GM21529 (cell line): Measurements from ENCODE around the gene C19orf85.
"Not testable (repeated sequence)": the region's sequence is repeated elsewhere in the genome, so short reads cannot be mapped to it uniquely, and the experiment has no call there.

Source experiments
- ATAC-seq: cut with Tn5 transposase; IDR thresholded peaks from one replicate; pipeline ENCODE4 v1.9.1; 2021; ENCODE audit not compliant: unreplicated experiment

Gene C19orf85

GRCh38 chr19:55459950-55460657 lies 4.4 kb downstream of the C19orf85 start:
- no peak for ATAC-seq

GRCh38 chr19:55459551-55459949 lies 5.0 kb downstream of the C19orf85 start:
- ATAC-seq: no peak

DNA sequence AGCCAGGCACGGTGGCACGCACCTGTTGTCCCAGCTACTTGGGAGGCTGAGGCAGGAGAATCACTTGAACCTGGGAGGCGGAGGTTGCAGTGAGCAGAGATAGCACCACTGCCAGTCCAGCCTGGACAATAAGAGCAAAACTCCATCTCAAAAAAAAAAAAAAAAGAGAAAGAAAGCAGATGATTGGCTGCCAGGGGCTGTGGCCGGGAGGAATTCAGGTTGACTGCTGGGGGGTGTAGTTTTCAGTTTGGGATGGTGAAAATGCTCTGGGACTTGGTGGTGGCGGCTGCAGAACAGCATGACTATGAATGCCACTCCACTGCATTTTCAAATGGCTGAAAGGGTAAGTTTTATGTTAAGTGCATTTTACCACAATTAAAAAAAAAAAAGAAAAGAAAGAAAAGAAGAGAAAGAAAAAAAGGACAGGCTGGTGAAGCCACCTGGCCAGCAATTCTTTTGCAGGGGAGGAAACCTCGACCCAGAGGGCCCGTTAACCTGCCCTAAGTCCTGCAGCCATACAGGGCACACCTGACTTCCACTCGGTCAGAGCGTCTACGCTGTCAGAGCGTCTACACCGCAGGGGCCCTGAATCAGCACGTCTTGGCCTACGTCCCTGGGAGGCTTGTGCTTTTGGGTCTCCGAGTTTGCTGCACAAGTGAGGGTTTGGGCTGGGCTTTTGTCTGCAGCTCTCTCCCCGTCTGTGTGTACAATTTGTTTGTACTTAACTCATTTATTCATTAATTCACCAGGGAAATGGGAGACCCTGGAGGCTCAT lies 6.7 kb downstream of the C19orf85 start:
- ATAC-seq: no peak

GRCh38 chr19:55456347-55456746 lies 8.2 kb downstream of the C19orf85 start:
- no peak for ATAC-seq

GRCh38 chr19:55455576-55456235 lies 8.8 kb downstream of the C19orf85 start:
- no peak for ATAC-seq

GRCh38 chr19:55454787-55455243 lies 9.7 kb downstream of the C19orf85 start:
- no peak for ATAC-seq

DNA sequence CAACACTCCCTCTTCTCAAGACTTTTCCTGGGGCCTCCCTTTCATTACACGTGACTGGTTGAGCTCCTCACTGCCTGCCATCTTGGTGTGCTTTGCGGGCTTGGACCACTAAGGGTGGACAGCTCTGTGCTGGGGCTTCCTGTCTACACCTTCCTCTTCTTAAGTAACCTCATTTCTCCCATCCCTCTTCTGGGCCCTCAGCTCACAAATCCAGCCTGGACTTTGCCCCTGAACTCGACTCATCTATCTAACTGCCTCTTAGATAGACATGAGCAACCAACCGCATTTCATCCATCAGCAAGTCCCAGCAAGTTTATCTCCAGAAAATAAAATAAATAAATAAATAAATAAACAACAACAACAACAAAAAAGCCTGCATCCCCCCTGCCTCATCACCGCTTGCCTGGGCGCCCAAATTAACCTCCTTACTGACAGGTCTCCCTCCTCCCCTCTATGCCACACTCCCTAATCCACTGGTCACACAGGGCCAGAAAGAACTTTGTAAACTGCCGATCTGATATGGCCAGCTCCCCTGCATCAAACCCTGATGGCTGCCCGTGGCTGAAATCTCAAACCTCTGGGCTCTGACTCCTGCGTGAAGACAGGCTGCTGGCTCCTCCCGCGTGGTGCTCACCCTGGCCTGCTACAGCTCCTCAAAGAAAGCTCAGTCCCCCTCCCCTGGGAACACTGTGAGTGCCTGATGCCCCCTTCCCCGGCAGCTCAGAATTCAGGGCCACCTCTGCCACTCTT lies 10.9 kb downstream of the C19orf85 start:
- no peak for ATAC-seq

DNA sequence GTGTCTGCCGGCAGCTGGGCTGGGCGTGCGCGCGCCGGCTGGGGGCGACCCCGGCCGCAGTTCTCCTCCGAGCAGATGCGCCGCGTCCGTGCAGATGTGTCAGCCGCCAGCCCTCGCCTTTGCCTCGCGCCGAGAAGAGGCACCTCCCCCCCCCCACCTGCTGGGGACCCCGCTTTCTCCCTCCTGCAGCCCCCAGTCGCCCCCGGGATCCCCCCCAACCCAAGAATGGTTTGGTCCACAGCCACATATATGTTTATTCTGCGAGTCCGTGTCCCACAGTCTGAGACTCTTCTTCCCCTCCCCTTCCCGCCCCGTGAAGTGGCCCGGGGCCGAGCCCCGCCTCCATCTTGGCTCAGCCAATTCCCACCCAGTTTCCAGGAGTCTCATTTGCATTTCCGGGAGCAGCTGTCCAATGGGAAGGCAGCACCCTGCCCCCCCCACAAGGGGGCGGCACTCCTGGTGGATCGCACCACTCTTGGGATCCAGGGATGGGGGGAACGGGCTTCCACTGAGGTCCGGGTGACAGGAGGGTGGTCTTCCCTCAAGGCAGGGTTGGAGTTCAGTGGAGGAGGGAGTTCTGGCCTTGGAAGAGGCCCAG lies 11.7 kb downstream of the C19orf85 start:
- no peak for ATAC-seq

- no peak for ATAC-seq
Observed at GRCh38 chr19:55451965-55452748, 12.4 kb downstream of the C19orf85 start.

GRCh38 chr19:55451163-55451964 lies 13.2 kb downstream of the C19orf85 start:
- no peak for ATAC-seq

GRCh38 chr19:55449469-55449868 lies 15.1 kb downstream of the C19orf85 start:
- ATAC-seq: no peak

DNA sequence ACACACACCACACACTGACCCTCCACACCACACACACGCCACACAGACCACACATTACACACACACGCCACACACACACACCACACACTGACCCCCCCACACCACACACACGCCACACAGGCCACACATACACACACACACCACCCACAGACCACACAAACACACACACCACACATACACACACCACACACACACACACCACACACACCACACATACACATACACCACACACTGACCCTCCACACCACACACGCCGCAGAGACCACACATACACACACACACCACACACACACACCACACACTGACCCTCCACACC lies 16.4 kb downstream of the C19orf85 start:
- ATAC-seq: not testable (repeated sequence)

GRCh38 chr19:55447421-55448174 lies 17.0 kb downstream of the C19orf85 start:
- ATAC-seq: no peak

DNA sequence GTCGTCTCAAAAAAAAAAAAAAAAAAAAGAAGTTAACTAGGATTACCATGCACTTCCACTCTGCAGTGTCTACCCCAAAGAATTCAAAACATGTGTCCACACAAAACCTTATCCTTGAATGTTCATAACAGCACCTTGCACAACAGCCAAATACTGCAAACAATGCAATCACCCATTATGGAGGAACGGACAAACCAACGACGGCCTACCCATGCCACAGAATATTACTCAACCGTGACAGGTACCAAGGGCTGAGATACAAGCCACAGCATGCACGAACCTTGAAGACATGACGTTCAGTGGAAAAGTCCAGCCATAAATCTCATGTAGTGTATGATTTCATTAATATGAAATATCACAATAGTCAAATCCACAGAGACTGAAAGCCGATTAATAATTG lies 18.5 kb downstream of the C19orf85 start:
- no peak for ATAC-seq

DNA sequence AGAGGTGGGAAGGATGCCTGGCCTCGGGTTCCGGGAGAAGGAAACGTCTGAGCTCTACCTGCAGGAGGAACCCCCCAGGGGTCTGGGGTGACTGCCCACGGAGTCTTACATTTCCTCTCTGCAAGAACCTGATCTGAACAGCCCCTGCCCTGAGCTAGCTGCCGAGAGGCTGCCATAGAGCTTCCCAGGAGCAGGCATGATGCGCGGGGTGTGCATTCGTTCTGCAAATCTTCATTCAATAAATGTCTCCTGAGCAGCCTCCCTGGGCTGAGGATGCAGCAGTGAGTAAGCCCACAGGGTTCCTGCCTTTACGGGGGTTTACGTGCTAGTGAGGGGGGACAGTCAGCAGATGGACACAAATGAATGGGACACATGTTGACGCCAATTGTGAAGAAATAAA lies 19.9 kb downstream of the C19orf85 start:
- ATAC-seq: no peak

- no peak for ATAC-seq
Observed at GRCh38 chr19:55443824-55444480, 20.6 kb downstream of the C19orf85 start.

DNA sequence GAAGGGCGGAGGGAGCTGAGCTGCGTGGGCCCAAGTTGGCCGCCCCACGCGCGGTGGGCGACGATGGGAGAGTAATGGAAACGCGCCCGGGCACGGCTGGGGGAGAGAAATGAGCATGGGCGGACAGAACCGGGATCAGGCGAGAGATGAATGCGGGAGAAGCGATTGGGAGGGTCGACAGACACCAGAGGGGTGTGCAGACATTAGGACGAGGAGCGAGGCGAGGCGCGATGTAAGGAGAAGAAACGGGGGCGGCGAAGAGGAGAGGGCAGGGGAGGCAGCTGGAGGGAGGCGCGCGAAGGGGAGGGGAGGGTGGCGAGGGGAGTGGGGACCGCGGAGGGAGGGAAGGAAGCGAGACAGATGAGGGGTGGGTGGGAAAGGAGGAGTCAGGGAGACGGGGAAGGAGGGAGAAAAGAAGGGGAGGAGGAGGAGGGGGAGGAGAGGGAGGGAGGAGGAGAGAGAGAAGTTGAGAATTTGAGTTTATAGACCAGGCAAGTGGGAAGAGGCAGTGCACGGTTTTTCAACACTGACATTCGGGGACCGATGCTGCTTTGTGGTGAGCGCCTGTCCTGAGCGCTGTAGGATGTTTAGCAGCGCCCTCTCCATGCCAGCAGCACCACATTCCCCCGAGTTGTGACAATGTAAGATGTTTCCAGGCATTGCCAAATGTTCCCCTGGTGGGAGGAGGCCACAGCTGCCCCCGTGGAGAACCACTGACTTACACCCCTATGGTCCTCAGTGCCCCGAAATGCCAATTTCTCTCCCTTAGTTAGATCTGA lies 21.3 kb downstream of the C19orf85 start, which contains the start of gene SHISA7:
Gene SHISA7 (minus strand): TSS at position 256 of the 779 bp plus-strand sequence. CDS start 437 bp downstream, outside the sequence.
- no peak for ATAC-seq
